ENCODE measurements around the gene POC1A.

Gene POC1A

GRCh38 chr3:52099001-52099401 is 55.2 kb downstream of the POC1A start:
- no peak for DNase-seq

DNA sequence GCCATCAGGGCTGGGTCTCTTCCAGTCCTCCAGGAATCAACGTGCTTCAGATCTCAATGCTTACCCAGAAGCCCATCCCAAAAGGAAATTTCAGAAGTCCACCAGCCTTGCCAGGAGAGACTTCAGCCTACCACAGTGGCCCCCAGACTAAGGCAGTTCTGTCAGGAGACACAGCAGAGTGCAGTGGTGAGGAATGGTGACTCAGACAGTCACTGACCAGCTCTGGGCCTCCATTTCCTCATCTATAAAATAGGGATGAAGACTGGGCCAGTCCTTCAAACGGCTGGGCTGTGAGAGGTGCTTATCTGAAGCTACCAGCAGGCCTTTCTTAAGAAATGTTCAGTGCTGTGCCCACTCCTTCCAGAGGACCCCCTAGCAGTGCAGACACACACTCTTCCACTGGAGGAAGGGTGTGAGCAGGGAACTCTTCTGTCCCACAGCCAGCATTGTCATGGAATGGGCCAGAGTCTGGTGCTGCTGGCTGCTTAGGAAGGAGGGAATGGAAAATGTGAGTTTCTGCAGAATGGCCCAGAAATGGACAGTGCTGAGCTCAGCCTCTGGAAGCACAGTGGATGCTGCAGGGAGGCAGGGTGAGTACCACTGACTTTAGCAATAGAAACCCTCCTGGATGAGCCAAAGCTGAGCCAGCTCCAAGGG is 56.2 kb downstream of the POC1A start:
- no peak for DNase-seq

DNA sequence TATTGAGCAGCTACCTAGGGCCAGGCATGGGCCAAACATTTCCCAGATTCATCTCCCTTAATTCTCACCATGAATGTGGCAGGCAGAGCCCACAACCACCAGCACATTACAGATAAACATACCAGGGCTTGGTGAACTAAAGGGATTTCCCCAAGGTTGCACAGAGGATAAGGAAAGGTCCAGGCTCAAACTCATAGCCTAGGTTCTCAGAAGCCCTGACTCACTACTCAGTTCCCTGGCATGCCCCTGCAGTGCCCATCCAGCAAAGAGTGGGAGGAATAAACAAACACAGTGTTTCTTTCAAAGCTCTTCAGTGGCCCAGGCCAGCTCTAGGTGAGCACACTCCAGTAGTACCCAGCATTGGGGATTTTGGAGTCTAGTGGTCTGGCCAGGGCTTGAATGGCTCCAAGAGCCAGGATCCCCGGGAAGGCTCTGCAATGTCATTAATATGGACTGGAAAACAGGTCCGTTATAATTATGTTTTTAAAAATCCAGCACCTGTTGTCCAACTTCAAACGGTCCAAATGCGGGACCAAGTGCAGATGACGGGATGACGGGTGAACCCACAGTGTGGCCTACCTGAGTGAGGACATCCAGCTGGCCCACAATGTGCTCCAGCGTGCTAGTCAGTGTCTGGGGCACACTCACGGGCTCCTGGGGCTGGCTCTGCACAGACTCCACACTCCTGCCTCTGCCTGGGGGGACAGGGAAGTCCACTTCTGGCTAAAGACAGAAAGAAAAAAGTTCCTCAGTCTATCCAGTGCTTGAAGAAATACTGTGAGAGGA is 58.0 kb downstream of the POC1A start:
- no peak for DNase-seq

- no peak for DNase-seq
These were observed 59.4 kb downstream of the POC1A start for GRCh38 chr3:52094571-52095485.

GRCh38 chr3:52093756-52094545 is 60.3 kb downstream of the POC1A start:
- DNase-seq, result peak; percentile 32

DNA sequence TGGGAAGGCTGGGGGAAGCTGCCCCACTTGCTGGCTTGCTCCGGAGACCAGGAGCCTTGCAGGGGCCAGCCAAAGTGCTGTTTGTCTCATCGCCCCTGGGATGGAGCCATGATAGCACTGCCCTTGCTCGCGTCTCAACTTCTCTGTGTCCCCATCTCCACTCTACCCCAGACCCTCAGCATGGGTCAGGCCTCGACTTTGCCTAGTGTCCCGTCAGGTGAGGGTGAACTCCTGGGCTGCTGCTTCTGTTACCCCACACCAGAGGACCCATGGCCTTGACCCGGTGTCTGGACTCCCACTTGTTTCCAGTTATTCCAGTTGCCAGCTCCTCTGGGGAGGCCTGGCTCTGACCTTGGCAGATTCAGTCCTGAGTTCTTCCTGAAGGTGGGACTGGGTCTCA is 61.3 kb downstream of the POC1A start:
- DNase-seq, result no peak

GRCh38 chr3:52092271-52092660 is 62.0 kb downstream of the POC1A start:
- DNase-seq, result no peak

- DNase-seq, result no peak
These were observed 62.5 kb downstream of the POC1A start for GRCh38 chr3:52091586-52092270.

GRCh38 chr3:52090933-52091468 is 63.2 kb downstream of the POC1A start:
- DNase-seq, result no peak

GRCh38 chr3:52090131-52090932 is 63.9 kb downstream of the POC1A start:
- peak; percentile 83 for DNase-seq

DNA sequence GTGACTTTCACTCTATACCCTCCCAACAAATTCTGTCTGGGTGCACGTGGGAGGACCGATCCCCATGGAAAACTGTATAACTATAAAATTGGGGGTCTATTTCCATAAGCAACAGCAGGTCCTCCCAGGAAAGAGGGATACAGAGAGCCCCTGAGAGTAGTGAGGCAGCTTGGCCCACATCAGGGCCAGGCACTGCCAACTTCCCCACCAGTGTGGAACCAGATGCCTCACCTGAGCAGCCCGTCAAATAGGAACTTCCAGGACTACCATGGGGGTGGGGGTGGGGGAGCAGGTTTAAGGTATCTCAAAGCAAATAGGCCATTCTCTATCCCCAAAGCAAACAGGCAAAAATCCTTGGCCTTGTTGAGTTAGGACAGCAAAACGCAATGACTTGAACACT is 64.5 kb downstream of the POC1A start:
- DNase-seq, result no peak

- peak; percentile 90 for DNase-seq
These were observed 65.5 kb downstream of the POC1A start for GRCh38 chr3:52088445-52089367.

GRCh38 chr3:52087731-52088130 is 66.5 kb downstream of the POC1A start:
- DNase-seq, result no peak

DNA sequence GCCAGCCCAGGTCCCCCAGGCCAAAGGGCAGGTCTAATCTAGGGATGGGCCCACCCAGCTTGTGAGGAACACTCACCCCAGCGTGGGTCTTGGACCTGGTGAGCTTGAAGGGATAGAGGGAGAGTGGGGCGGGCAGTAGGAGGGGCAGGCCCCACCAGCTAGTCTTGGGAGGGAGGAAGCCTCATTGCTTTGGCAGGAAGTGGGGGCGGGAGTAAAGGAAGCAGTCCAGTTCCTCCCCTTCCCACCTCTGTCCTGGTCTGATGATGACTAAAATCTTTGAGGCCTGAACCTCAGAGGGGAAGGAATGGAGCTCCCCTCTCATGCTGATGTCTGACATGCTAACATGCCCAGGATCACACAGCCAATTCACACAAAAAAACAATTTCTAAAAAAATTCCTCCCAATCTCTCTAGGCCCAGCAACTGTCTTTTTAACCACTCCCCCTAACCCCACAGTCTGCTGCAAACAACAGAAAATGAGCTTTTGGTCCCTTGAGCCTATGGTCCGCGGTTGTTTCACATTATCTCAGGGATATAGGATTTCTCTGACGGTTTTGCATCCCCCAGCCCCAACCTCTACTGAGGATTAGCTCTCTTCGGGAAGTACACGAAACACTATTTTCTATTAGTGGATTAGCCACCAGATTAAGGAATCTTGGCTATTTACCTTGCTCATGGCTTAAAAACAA is 67.1 kb downstream of the POC1A start:
- DNase-seq, result peak; percentile 19

DNA sequence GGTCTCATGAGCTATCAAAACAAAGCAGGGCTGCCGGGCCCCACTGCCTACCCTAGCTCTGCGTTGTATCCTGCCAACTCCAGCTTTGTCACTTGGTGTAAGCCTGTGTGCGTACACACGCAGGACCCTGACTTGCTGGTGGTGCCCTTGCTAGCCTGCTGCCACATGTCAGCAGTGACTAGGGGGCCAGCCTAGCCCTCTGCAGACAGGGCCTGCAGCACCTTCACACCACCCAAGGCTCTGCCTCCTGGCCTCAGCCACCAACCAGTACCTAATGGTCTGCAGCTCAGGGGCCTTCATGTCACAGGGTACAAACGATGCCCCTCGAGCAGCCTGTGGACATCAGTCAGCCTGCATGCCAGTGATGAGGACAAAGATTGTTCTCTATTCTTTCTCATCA is 67.8 kb downstream of the POC1A start:
- no peak for DNase-seq

GRCh38 chr3:52085681-52086282 is 68.4 kb downstream of the POC1A start:
- no peak for DNase-seq

GRCh38 chr3:52084954-52085680 is 69.1 kb downstream of the POC1A start:
- DNase-seq, result no peak
